ENCODE measurements around the gene TRPC1. TPM values are rescaled to one million over a fixed set of nuclear protein-coding genes. Genes with fewer than 3 reads are reported as not detected.

TRPC1 gene
- polyA plus RNA-seq, 1 donor from 2014 or later = 37.2 TPM

DNA sequence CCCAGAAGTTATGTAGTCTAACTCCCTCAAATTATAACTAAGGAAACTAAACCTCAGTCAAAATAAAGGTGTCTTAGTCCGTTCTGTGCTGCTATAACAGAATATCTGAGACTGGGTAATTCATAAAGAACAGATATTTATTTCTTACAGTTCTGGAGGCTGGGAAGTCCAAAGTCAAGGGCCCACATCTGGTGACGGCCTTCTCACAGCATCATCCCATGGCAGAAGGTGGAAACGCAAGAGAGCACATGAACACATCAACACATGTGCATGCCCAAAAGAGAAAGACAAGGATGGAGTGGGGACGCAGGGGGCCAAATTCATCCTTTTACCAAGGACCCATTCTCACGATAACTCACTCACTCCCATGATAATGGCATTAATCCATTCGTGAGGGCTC is 92.0 kb downstream of the TRPC1 start:
- no peaks in the 10 kb centered on the region for H3F3A ChIP-seq (ENCODE audit: insufficient read depth, low read length, poor library complexity, severe bottlenecking)
- no peak for TF ChIP-seq POLR2AphosphoS5 (IDR thresholded peaks at IDR 0.05)
- no peak for TF ChIP-seq TAF1 (IDR thresholded peaks at IDR 0.05; ENCODE audit: low read depth)
- no peak for TF ChIP-seq EZH2 (IDR thresholded peaks at IDR 0.05; ENCODE audit: borderline replicate concordance, insufficient read depth, low read length, poor library complexity, severe bottlenecking)
- TF ChIP-seq, protein P1, sequence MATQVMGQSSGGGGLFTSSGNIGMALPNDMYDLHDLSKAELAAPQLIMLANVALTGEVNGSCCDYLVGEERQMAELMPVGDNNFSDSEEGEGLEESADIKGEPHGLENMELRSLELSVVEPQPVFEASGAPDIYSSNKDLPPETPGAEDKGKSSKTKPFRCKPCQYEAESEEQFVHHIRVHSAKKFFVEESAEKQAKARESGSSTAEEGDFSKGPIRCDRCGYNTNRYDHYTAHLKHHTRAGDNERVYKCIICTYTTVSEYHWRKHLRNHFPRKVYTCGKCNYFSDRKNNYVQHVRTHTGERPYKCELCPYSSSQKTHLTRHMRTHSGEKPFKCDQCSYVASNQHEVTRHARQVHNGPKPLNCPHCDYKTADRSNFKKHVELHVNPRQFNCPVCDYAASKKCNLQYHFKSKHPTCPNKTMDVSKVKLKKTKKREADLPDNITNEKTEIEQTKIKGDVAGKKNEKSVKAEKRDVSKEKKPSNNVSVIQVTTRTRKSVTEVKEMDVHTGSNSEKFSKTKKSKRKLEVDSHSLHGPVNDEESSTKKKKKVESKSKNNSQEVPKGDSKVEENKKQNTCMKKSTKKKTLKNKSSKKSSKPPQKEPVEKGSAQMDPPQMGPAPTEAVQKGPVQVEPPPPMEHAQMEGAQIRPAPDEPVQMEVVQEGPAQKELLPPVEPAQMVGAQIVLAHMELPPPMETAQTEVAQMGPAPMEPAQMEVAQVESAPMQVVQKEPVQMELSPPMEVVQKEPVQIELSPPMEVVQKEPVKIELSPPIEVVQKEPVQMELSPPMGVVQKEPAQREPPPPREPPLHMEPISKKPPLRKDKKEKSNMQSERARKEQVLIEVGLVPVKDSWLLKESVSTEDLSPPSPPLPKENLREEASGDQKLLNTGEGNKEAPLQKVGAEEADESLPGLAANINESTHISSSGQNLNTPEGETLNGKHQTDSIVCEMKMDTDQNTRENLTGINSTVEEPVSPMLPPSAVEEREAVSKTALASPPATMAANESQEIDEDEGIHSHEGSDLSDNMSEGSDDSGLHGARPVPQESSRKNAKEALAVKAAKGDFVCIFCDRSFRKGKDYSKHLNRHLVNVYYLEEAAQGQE (IDR thresholded peaks at IDR 0.05; ENCODE audit: borderline replicate concordance) = no peak
- no peak for TF ChIP-seq SMC3 (conservative IDR thresholded peaks at IDR 0.05; ENCODE audit: poor library complexity)
- TF ChIP-seq MXI1 (conservative IDR thresholded peaks at IDR 0.05; ENCODE audit: poor library complexity, severe bottlenecking) = no peak
- TF ChIP-seq, protein P2, sequence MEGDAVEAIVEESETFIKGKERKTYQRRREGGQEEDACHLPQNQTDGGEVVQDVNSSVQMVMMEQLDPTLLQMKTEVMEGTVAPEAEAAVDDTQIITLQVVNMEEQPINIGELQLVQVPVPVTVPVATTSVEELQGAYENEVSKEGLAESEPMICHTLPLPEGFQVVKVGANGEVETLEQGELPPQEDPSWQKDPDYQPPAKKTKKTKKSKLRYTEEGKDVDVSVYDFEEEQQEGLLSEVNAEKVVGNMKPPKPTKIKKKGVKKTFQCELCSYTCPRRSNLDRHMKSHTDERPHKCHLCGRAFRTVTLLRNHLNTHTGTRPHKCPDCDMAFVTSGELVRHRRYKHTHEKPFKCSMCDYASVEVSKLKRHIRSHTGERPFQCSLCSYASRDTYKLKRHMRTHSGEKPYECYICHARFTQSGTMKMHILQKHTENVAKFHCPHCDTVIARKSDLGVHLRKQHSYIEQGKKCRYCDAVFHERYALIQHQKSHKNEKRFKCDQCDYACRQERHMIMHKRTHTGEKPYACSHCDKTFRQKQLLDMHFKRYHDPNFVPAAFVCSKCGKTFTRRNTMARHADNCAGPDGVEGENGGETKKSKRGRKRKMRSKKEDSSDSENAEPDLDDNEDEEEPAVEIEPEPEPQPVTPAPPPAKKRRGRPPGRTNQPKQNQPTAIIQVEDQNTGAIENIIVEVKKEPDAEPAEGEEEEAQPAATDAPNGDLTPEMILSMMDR (IDR thresholded peaks at IDR 0.05; ENCODE audit: poor library complexity, severe bottlenecking) = no peak
- no peak for TF ChIP-seq EP300 (conservative IDR thresholded peaks at IDR 0.05; ENCODE audit: poor library complexity, severe bottlenecking)
- TF ChIP-seq RAD21 (conservative IDR thresholded peaks at IDR 0.05) = no peak
- H3K27ac ChIP-seq (ENCODE audit: low read length) = no peak overlapping the region

DNA sequence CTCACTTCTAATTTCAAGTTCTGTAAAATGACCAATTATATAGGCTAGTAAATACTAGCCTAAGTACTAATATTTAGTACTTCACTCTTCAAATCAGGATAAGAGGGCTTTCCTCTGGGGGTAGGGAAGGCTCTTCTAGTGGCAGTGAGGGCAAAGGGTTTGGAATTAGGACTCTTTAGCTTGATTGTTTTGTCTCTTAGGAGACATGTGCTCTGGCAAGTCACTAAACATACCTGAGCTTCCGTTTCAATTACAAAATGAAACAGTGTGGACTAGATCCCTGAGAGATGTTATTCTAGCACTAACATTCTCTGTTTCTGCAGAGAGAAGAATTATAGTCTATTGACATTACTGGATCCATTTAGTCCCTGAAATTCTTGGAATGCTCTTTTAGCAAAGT is 93.5 kb downstream of the TRPC1 start:
- H3K27me3 ChIP-seq (ENCODE audit: insufficient read depth, low read depth, low read length) = no peaks in the 10 kb centered on the region
- H3F3A ChIP-seq (ENCODE audit: insufficient read depth, low read length, poor library complexity, severe bottlenecking) = no peaks in the 10 kb centered on the region
- H3K9me3 ChIP-seq (ENCODE audit: low read length) = no peaks in the 10 kb centered on the region
- no peaks in the 10 kb centered on the region for H3K36me3 ChIP-seq (ENCODE audit: insufficient read depth, low read length)
- H4K20me1 ChIP-seq (ENCODE audit: insufficient read depth) = no peaks in the 10 kb centered on the region
- no peak overlapping the region for H2AFZ ChIP-seq (ENCODE audit: low read depth, low read length)
- TF ChIP-seq, protein P1 (IDR thresholded peaks at IDR 0.05; ENCODE audit: borderline replicate concordance) = no peak
- no peak for TF ChIP-seq SMC3 (conservative IDR thresholded peaks at IDR 0.05; ENCODE audit: poor library complexity)
- no peak for TF ChIP-seq TAF1 (IDR thresholded peaks at IDR 0.05; ENCODE audit: low read depth)
- no peak for TF ChIP-seq RAD21 (conservative IDR thresholded peaks at IDR 0.05)
- TF ChIP-seq EP300 (conservative IDR thresholded peaks at IDR 0.05; ENCODE audit: poor library complexity, severe bottlenecking) = no peak
- no peak for TF ChIP-seq MXI1 (conservative IDR thresholded peaks at IDR 0.05; ENCODE audit: poor library complexity, severe bottlenecking)
- TF ChIP-seq, protein P2 (IDR thresholded peaks at IDR 0.05; ENCODE audit: poor library complexity, severe bottlenecking) = no peak
- TF ChIP-seq POLR2AphosphoS5 (IDR thresholded peaks at IDR 0.05) = no peak
- no peak for TF ChIP-seq EZH2 (IDR thresholded peaks at IDR 0.05; ENCODE audit: borderline replicate concordance, insufficient read depth, low read length, poor library complexity, severe bottlenecking)
- H3K27ac ChIP-seq (ENCODE audit: low read length) = no peak overlapping the region
- no peak overlapping the region for H3K4me2 ChIP-seq (ENCODE audit: low read length)
- no peaks in the 10 kb centered on the region for H3K9me2 ChIP-seq (ENCODE audit: insufficient read depth, low read length)
- no peak overlapping the region for H3K4me3 ChIP-seq (ENCODE audit: low read length)
- H3K9ac ChIP-seq (ENCODE audit: low read length) = no peak overlapping the region
- no peaks in the 10 kb centered on the region for H3K79me2 ChIP-seq (replicated peaks; ENCODE audit: insufficient read depth, low read length)

More for the DNA sequence above, 92.0 kb downstream of the TRPC1 start:
- H2AFZ ChIP-seq (ENCODE audit: low read depth, low read length) = no peak overlapping the region
- H3K4me3 ChIP-seq (ENCODE audit: low read length) = no peak overlapping the region
- H3K9ac ChIP-seq (ENCODE audit: low read length) = no peak overlapping the region
- H3K27me3 ChIP-seq (ENCODE audit: insufficient read depth, low read depth, low read length) = no peaks in the 10 kb centered on the region
- no peaks in the 10 kb centered on the region for H3K9me2 ChIP-seq (ENCODE audit: insufficient read depth, low read length)
- no peaks in the 10 kb centered on the region for H4K20me1 ChIP-seq (ENCODE audit: insufficient read depth)
- H3K79me2 ChIP-seq (replicated peaks; ENCODE audit: insufficient read depth, low read length) = no peaks in the 10 kb centered on the region
- H3K36me3 ChIP-seq (ENCODE audit: insufficient read depth, low read length) = no peaks in the 10 kb centered on the region
- H3K4me2 ChIP-seq (ENCODE audit: low read length) = no peak overlapping the region
- no peaks in the 10 kb centered on the region for H3K9me3 ChIP-seq (ENCODE audit: low read length)

Measured in neural cell (in vitro differentiated cells).